MM.1S (cell line): ENCODE data around the gene KSR2.

Source experiments
- EZH2 ChIP-seq: fragments of 300-600 bp; sonication (generic); optimal IDR thresholded peaks from 2 replicates; pipeline ENCODE3; 2017; ENCODE audit warnings: low read depth, mild to moderate bottlenecking, antibody characterized with exemption, low read length, mixed read lengths
- EZH2phosphoT487 ChIP-seq: fragments of 300-600 bp; sonication (generic); IDR thresholded peaks from 2 replicates; pipeline ENCODE4 v1.6.1; 2018; ENCODE audit warnings: antibody characterized with exemption, low read length
- TF ChIP-seq, protein P1 (sequence below): fragments of 300-600 bp; sonication (generic); IDR thresholded peaks from 2 replicates; pipeline ENCODE4 v1.5.1; 2016; ENCODE audit warnings: antibody characterized with exemption, low read length, mixed read lengths

DNA sequence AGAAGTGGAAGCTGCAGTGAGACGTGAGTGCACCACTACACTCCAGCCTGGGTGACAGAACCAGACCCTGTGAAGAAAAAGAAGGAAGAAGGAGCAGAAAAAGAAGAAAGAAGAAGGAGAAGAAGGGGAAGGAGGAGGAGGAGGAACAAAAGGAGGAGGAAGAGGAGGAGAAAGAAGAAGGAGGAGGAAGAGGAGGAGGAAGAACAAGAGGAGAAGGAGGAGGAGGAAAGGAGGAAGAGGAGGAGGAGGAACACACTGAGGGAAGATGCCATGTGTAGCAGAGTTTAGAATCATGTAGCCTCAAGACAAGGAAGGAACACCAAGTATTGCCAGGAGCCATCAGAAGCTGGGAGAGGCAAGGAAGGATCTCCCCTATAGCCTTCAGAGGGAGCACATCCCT, 241.5 kb downstream of the KSR2 start:
- TF ChIP-seq, protein P1, sequence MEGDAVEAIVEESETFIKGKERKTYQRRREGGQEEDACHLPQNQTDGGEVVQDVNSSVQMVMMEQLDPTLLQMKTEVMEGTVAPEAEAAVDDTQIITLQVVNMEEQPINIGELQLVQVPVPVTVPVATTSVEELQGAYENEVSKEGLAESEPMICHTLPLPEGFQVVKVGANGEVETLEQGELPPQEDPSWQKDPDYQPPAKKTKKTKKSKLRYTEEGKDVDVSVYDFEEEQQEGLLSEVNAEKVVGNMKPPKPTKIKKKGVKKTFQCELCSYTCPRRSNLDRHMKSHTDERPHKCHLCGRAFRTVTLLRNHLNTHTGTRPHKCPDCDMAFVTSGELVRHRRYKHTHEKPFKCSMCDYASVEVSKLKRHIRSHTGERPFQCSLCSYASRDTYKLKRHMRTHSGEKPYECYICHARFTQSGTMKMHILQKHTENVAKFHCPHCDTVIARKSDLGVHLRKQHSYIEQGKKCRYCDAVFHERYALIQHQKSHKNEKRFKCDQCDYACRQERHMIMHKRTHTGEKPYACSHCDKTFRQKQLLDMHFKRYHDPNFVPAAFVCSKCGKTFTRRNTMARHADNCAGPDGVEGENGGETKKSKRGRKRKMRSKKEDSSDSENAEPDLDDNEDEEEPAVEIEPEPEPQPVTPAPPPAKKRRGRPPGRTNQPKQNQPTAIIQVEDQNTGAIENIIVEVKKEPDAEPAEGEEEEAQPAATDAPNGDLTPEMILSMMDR = no peak
- TF ChIP-seq EZH2phosphoT487 = no peak
- TF ChIP-seq EZH2 = no peak
